Neural cell (in vitro differentiated cells): ENCODE results near the gene ATP13A2.

ENCODE experiments used
- EZH2 ChIP-seq: fragments of 200-600, 300-800 bp; shearing (Covaris generic), sonication (generic); IDR thresholded peaks from 2 replicates; pipeline ENCODE4 v1.6.1; 2014; ENCODE audit warnings: antibody characterized with exemption, low read length, borderline replicate concordance, mild to moderate bottlenecking; ENCODE audit not compliant: insufficient read depth, poor library complexity, severe bottlenecking
- POLR2AphosphoS5 ChIP-seq: IDR thresholded peaks from 2 replicates; pipeline ENCODE4 v1.6.1; 2012
- RAD21 ChIP-seq: fragments of 450-650 bp; conservative IDR thresholded peaks from 2 replicates; pipeline ENCODE4 v1.6.1; 2014; ENCODE audit warnings: antibody characterized with exemption, mild to moderate bottlenecking, moderate library complexity
- TAF1 ChIP-seq: IDR thresholded peaks from 2 replicates; pipeline ENCODE4 v1.6.1; 2012; ENCODE audit warnings: low read depth
- TF ChIP-seq, protein P1 (sequence below): fragments of 450-650 bp; IDR thresholded peaks from 2 replicates; pipeline ENCODE4 v1.5.1; 2014; ENCODE audit warnings: antibody characterized with exemption, mild to moderate bottlenecking, moderate library complexity; ENCODE audit not compliant: poor library complexity, severe bottlenecking
- TF ChIP-seq, protein P2 (sequence below): IDR thresholded peaks from 2 replicates; pipeline ENCODE4 v1.6.1; 2012; ENCODE audit warnings: borderline replicate concordance

DNA sequence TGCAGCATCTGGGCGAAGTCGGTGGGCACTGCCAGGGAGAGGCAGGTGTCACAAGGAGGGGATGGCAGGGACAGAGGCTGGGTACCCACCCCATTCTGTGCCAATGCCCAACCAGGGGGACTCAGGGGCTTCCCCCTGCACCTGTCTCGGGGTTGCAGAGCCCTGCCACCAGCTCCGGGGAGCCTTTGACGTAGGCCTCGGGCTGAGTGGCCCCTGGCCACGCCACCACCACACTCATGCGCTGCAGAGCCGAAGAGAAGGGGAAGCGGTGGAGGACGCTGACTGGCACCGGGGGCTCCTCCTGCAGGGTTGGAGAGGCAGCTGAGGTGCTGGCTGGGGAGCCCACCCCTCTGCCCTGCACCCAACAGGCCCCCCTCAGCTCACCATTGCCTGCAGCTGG, 19.6 kb downstream of the ATP13A2 start:
- no peak for TF ChIP-seq EZH2
- TF ChIP-seq, protein P1, sequence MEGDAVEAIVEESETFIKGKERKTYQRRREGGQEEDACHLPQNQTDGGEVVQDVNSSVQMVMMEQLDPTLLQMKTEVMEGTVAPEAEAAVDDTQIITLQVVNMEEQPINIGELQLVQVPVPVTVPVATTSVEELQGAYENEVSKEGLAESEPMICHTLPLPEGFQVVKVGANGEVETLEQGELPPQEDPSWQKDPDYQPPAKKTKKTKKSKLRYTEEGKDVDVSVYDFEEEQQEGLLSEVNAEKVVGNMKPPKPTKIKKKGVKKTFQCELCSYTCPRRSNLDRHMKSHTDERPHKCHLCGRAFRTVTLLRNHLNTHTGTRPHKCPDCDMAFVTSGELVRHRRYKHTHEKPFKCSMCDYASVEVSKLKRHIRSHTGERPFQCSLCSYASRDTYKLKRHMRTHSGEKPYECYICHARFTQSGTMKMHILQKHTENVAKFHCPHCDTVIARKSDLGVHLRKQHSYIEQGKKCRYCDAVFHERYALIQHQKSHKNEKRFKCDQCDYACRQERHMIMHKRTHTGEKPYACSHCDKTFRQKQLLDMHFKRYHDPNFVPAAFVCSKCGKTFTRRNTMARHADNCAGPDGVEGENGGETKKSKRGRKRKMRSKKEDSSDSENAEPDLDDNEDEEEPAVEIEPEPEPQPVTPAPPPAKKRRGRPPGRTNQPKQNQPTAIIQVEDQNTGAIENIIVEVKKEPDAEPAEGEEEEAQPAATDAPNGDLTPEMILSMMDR, result no peak
- no peak for TF ChIP-seq POLR2AphosphoS5
- TF ChIP-seq TAF1, result no peak
- TF ChIP-seq, protein P2, sequence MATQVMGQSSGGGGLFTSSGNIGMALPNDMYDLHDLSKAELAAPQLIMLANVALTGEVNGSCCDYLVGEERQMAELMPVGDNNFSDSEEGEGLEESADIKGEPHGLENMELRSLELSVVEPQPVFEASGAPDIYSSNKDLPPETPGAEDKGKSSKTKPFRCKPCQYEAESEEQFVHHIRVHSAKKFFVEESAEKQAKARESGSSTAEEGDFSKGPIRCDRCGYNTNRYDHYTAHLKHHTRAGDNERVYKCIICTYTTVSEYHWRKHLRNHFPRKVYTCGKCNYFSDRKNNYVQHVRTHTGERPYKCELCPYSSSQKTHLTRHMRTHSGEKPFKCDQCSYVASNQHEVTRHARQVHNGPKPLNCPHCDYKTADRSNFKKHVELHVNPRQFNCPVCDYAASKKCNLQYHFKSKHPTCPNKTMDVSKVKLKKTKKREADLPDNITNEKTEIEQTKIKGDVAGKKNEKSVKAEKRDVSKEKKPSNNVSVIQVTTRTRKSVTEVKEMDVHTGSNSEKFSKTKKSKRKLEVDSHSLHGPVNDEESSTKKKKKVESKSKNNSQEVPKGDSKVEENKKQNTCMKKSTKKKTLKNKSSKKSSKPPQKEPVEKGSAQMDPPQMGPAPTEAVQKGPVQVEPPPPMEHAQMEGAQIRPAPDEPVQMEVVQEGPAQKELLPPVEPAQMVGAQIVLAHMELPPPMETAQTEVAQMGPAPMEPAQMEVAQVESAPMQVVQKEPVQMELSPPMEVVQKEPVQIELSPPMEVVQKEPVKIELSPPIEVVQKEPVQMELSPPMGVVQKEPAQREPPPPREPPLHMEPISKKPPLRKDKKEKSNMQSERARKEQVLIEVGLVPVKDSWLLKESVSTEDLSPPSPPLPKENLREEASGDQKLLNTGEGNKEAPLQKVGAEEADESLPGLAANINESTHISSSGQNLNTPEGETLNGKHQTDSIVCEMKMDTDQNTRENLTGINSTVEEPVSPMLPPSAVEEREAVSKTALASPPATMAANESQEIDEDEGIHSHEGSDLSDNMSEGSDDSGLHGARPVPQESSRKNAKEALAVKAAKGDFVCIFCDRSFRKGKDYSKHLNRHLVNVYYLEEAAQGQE, result no peak
- TF ChIP-seq RAD21, result no peak
